Spleen (tissue), 7 donors: ENCODE measurements around the gene EEF1AKMT3.

Source experiments
- CTCF ChIP-seq, 11 experiments: fragments of 200-600 bp in 7 of 11; fragments of 450-650 bp in 4 of 11; sonication (generic) in 4 of 11; IDR thresholded peaks in 8 of 11; conservative IDR thresholded peaks in 3 of 11; 1 replicate in 7 of 11; 2 replicates in 4 of 11; pipeline versions ENCODE4 v1.4.0 to v1.8.0; 2016 to 2021; ENCODE audit warnings: antibody characterized with exemption in 11 of 11, inconsistent platforms in 4 of 11, mild to moderate bottlenecking in 1 of 11
- POLR2A ChIP-seq, 3 donors: fragments of 450-650 bp; IDR thresholded peaks; one replicate each; pipeline ENCODE4 v1.5.1; 2017; ENCODE audit warnings: antibody characterized with exemption in 3 of 3, mild to moderate bottlenecking in 1 of 3
- POLR2AphosphoS5 ChIP-seq, 3 donors: sonication (generic); formaldehyde crosslinking; IDR thresholded peaks; one replicate each; pipeline ENCODE4 v1.5.1; 2017; ENCODE audit warnings: antibody characterized with exemption in 3 of 3
- donor health status: DM: no; HTN: no; CAD: no; lungs with moderate emphysema.
- donor health status: DM: no; HTN: no; CAD: no.
- donor health status: DM: no; HTN: no; CAD: no.

- no peak for TF ChIP-seq POLR2A (IDR thresholded peaks at IDR 0.05)
- TF ChIP-seq CTCF (IDR thresholded peaks at IDR 0.05 in 8 of 11, conservative IDR thresholded peaks at IDR 0.05 in 3 of 11): no peak
- TF ChIP-seq POLR2AphosphoS5 (IDR thresholded peaks at IDR 0.05): peak in 1 of 3 donors; percentile 37
Measured at GRCh38 chr12:57815177-57816000, 43.0 kb downstream of the EEF1AKMT3 start.
